Hematopoietic multipotent progenitor cell treated with erythropoietin and hydrocortisone succinate and interleukin-3 and kit ligand, for 6 days (in vitro differentiated cells): ENCODE data around the gene SLC7A6.

ENCODE experiments used
- DNase-seq: peaks from one replicate; pipeline ENCODE4 v3.0.0-alpha.2; 2015

Gene SLC7A6

GRCh38 chr16:68257906-68258800 is 6.2 kb upstream of the SLC7A6 start:
- DNase-seq, result peak; percentile 54

DNA sequence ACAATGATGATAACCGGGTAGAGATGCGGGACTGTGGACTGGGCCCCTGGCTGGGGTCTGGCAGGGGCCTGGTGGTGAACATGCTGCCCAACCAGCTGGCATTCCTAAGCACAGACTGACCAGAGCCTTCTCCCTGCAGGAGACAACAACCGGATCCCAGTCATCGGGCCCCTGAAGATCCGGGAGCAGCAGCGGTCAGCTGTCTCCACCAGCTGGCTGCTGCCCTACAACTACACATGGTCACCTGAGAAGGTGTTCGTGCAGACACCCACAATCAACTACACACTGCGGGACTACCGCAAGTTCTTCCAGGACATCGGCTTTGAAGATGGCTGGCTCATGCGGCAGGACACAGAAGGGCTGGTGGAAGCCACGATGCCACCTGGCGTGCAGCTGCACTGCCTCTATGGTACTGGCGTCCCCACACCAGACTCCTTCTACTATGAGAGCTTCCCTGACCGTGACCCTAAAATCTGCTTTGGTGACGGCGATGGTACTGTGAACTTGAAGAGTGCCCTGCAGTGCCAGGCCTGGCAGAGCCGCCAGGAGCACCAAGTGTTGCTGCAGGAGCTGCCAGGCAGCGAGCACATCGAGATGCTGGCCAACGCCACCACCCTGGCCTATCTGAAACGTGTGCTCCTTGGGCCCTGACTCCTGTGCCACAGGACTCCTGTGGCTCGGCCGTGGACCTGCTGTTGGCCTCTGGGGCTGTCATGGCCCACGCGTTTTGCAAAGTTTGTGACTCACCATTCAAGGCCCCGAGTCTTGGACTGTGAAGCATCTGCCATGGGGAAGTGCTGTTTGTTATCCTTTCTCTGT is 5.1 kb upstream of the SLC7A6 start:
- no peak for DNase-seq

DNA sequence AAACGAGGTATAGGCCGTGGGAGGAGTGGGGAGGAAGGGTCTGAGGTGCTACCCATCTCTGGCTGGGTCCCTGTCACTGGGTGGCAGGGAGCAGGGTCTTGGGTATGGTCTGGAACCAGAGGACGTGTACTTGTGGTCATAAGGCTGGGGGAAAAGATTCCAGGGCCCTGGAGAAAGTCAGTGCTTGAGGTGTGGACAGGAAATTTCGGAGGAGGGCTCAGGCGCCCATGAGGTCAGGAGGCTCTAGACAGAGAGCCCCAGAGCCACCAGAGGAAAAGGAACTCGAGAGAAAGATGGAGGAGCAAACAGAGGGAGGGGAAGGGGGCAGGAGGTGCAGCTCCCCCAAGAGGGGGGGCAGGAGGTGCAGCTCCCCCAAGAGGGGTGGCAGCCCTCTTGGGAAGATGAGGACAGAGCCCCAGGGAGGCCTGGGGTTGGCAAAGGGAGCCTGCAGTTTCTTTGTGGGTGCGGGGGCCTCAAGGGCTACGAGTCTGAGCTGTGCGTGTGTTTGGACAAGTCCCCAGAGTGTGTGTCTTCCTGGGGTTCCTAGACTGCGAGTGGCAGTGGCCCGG is 683 bp upstream of the SLC7A6 start:
- no peak for DNase-seq

- peak; percentile 73 for DNase-seq
Observed at GRCh38 chr16:68265078-68265920, 973 bp downstream of the SLC7A6 start.

GRCh38 chr16:68267612-68268405 is 3.5 kb downstream of the SLC7A6 start:
- no peak for DNase-seq

- DNase-seq, result no peak
Observed at GRCh38 chr16:68269793-68270192, 5.5 kb downstream of the SLC7A6 start.

DNA sequence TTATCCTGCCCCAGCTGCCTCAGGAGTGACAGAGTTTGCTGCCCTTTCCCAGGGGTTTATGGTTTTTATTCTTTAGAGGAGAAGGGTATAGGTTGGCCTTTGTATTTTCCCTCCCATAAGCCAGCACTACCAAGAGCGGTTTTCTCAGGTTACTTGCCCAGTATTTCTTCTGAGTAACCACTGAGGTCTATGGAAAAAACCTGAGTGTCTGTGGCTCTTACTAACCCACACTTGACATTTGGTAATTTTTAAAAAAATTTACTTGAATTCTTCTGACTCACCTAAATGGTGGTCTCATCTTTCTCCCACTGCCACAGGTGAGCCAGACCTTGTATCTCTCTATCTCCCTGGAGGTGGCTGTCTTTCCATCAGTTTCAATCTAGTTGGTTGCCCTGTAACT is 6.0 kb downstream of the SLC7A6 start:
- no peak for DNase-seq

- no peak for DNase-seq
Observed at GRCh38 chr16:68272507-68273209, 8.3 kb downstream of the SLC7A6 start.

- DNase-seq, result no peak
Observed at GRCh38 chr16:68273459-68273858, 9.1 kb downstream of the SLC7A6 start.

GRCh38 chr16:68273896-68274295 is 9.6 kb downstream of the SLC7A6 start:
- no peak for DNase-seq

DNA sequence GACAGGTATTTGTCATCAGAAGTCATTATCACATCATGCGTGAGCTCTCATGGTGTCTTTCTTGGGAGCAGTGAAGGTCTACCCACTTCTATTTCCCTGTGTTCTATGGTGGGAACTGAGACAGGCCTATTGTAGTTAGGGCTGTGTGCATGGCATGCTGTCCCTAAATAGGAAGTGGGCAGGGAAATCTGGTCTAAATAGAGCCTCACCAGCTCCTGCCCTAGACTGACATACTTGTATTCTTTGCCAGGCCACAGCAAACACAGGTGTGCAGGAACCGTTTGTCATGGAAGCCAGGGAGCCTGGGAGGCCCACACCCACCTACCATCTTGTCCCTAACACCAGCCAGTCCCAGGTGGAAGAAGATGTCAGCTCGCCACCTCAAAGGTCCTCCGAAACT is 10.1 kb downstream of the SLC7A6 start:
- no peak for DNase-seq

DNA sequence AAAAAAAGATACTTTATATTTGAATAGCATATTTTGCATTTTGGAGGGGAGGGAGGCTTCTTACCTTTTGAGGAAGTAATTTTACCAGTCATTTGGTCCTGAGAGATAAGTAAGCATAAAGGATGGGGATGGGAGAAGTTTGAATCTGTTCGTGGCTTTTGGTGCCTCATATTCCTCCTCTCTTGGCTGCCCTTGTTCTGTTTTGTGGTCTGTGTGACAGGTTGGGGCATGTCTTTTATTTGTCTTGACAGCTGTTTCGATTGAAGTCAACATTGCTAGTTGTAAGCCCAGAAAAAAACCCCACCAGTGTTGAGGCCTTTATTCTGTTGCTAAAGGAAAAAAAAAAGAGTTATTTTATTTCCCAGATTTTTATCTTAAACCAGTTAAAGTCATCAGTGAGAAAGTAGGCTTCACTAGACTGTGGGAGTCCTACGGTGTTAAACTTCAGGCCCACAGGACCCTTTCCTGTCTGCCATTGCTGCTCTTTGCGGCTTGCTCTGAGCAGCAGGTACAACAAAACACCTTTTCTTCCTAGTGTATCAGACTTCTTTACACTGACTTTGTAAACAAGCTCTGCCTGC is 11.4 kb downstream of the SLC7A6 start:
- no peak for DNase-seq

DNA sequence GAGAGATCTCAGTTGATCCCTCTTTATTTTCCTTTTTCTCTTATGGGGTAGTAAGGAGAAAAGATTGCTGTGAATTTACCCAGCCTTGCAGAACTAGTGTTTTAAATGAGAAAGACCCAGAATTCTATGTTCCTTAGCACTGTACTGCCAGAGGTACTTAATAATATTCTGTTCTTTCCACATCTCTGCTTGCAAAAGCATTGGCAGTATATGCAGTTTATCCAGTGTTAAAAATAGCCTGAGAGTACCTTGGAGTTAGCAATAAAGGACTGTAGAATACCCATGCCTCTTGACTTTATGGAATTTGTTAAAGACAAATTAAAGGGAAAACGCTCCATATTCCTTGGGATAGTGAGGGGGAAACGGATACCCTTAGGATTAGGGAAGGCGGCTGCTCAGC is 11.9 kb downstream of the SLC7A6 start:
- no peak for DNase-seq

DNA sequence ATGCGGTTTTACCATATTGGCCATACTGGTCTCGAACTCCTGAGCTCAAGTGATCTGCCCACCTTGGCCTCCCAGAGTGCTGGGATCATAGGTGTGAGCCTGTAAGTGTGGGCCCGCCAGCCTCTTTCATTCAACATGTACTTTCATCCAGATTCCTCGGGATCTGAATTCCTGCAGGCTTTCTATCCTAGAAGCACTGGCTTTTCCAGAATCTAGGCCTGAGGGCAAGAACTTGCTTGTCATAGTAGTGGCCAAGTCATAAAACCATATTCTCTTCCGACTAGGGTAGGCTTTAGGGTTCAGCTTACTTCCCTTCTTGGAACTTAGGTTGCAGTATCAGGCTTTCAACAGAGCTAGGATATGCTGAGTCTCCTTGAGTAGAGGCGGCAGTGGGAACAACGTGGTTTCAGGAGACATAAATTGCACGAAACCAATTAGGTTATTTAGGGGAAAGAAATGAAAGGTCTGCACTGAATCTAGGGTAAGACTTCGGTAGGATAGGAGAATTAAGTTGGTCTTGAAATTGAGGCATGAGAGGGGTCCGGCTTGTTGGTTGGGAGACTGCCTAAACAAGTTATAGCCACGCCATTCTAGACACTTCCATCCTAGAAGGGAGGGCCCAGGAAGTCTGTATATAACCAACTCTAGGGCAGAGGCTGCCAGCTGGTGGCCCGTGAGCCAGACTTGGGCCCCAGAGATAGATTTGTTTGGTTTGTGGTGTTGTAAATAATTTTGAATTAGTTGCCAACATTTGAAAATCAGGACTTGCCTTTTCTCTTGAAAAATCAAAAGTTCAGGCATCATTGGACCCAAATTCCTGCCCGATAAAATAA is 15.6 kb downstream of the SLC7A6 start:
- no peak for DNase-seq

GRCh38 chr16:68281368-68282063 is 17.2 kb downstream of the SLC7A6 start:
- no peak for DNase-seq

- DNase-seq, result no peak
Observed at GRCh38 chr16:68282064-68282452, 17.7 kb downstream of the SLC7A6 start.

DNA sequence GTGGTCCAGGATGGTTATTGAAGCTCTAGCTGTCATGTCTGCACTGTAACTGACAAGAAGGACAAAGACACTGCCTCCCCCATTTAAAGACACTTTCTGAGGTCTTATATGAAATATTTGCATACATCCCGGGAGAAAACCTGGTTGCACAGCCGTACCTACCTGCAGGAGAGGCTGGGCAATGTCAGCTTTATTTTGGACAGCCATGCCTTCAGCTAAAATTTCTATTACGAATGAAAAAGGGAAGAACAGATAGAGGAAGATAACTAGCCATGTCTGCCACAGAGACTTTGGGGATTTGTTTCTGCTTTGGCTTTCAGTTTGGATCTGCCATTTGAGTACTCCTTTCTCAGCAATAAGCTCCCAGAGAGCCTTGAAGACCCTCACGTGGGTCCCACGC is 19.0 kb downstream of the SLC7A6 start:
- no peak for DNase-seq

DNA sequence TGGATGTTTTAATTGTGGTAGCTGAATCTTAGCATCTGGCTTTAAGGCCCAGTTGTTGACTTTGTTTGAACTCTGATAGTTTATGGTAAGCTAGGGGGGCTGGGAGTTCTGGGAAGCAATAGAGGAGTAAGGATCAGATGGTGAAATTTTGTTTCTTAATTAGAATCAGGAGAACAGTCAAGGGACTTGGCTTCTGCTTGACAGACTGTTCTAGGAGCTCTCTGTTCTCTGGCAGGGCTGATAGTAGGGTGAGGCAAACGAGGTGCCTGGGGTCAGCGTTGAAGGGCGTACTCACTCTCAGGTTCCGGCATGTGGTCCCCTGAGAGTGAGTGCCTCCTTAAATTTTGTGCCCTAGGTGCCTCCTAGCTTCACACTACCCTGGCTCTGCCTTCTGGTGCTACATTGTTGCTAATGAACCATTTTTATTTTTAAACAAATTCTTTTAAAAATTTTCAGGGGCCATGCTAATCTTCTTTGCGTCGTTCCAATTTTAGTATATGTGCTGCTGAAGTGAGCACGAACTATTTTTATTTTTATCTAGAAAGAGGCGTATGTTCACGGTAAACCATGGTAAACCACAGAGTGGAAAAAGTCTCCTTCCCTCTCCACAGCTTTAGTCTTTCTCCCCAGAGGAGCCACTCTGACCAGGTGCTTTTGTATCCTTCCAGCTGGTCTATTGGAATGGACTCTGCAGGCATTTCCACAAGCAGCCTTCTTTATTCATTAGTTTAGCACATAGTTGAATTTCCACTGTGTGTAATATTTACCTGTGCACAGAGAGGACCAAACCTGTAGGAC is 19.7 kb downstream of the SLC7A6 start:
- DNase-seq, result peak; percentile 49
